Kidney epithelial cell (primary cell): ENCODE measurements around the gene TDRD7. TPM values are rescaled to one million over a fixed set of nuclear protein-coding genes. Genes with fewer than 3 reads are reported as not detected.

Experiments used
- DNase-seq: peaks from one replicate; pipeline ENCODE4 v3.0.0-alpha.2; 2010; ENCODE audit warnings: low read depth
- H3K27me3 ChIP-seq: 2 replicates; pipeline ENCODE4 v1.6.0; 2011; ENCODE audit warnings: low read length; ENCODE audit not compliant: control insufficient read depth, insufficient read depth
- H3K36me3 ChIP-seq: 2 replicates; pipeline ENCODE4 v1.5.1; 2011; ENCODE audit warnings: low read length; ENCODE audit not compliant: control insufficient read depth, insufficient read depth
- H3K4me3 ChIP-seq: 2 replicates; pipeline ENCODE4 v1.5.1; 2011; ENCODE audit warnings: low read depth, mild to moderate bottlenecking, control low read depth, low read length
- CTCF ChIP-seq: IDR thresholded peaks from 2 replicates; pipeline ENCODE4 v1.5.1; 2011; ENCODE audit warnings: mild to moderate bottlenecking, moderate library complexity, low read length, control low read depth, inconsistent platforms; ENCODE audit not compliant: insufficient read depth, poor library complexity, severe bottlenecking
- total RNA-seq: library from RNA; depleted of rRNA; stranded (reverse); fragments of >200 nt; gene quantifications from 2 replicates; pipeline ENCODE4 v1.2.3, GENCODE V29; 2015

Gene TDRD7
- total RNA-seq, 1 donor from 2014 or later, result 8.3 TPM

GRCh38 chr9:97431044-97431441 lies 19.1 kb downstream of the TDRD7 start:
- no peak overlapping the region for H3K4me3 ChIP-seq
- DNase-seq, result no peak

GRCh38 chr9:97431549-97432143 lies 19.8 kb downstream of the TDRD7 start:
- no peak for TF ChIP-seq CTCF
- DNase-seq, result no peak
- no peaks in the 10 kb centered on the region for H3K36me3 ChIP-seq
- H3K27me3 ChIP-seq, result no peaks in the 10 kb centered on the region
- H3K4me3 ChIP-seq, result no peak overlapping the region

More at GRCh38 chr9:97431044-97431441, 19.1 kb downstream of the TDRD7 start:
- no peak for TF ChIP-seq CTCF
- Histone ChIP-seq H3K27me3 (no peaks in the 10 kb centered on the region), H3K36me3 (no peaks in the 10 kb centered on the region)

- H3K36me3 ChIP-seq, result no peaks in the 10 kb centered on the region
- H3K4me3 ChIP-seq, result no peak overlapping the region
- DNase-seq, result no peak
- H3K27me3 ChIP-seq, result no peaks in the 10 kb centered on the region
- TF ChIP-seq CTCF, result no peak
Measured at GRCh38 chr9:97437051-97437600, 25.2 kb downstream of the TDRD7 start.

- DNase-seq, result no peak
- no peak for TF ChIP-seq CTCF
Measured at GRCh38 chr9:97438257-97438656, 26.4 kb downstream of the TDRD7 start.

GRCh38 chr9:97438666-97439065 lies 26.8 kb downstream of the TDRD7 start:
- Histone ChIP-seq H3K36me3 (no peaks in the 10 kb centered on the region), H3K27me3 (no peaks in the 10 kb centered on the region), H3K4me3 (no peak overlapping the region)
- DNase-seq, result no peak
- no peak for TF ChIP-seq CTCF

More at GRCh38 chr9:97438257-97438656, 26.4 kb downstream of the TDRD7 start:
- Histone ChIP-seq H3K27me3 (no peaks in the 10 kb centered on the region), H3K4me3 (no peak overlapping the region), H3K36me3 (no peaks in the 10 kb centered on the region)

GRCh38 chr9:97440160-97440559 lies 28.3 kb downstream of the TDRD7 start:
- TF ChIP-seq CTCF, result no peak
- Histone ChIP-seq H3K27me3 (no peaks in the 10 kb centered on the region), H3K4me3 (no peak overlapping the region), H3K36me3 (no peaks in the 10 kb centered on the region)
- DNase-seq, result no peak
